Hindlimb muscle (tissue), 1 donor: ENCODE results near the gene IGF2BP2. TPM values are rescaled to one million over a fixed set of nuclear protein-coding genes. Genes with fewer than 3 reads are reported as not detected.
A peak's percentile ranks its signal among the peaks of the same experiment; 100 is the strongest.

ENCODE experiments used
- DNase-seq: peaks from one replicate; pipeline ENCODE4 v3.0.0-alpha.2; 2013
- polyA plus RNA-seq: library from polyadenylated mRNA; unstranded; fragments of 120-200 nt; gene quantifications from one replicate; pipeline ENCODE4 v1.2.1, GENCODE V29; 2013; ENCODE audit not compliant: insufficient read length

The IGF2BP2 gene
- polyA plus RNA-seq, 1 donor, result 41.6 TPM

DNA sequence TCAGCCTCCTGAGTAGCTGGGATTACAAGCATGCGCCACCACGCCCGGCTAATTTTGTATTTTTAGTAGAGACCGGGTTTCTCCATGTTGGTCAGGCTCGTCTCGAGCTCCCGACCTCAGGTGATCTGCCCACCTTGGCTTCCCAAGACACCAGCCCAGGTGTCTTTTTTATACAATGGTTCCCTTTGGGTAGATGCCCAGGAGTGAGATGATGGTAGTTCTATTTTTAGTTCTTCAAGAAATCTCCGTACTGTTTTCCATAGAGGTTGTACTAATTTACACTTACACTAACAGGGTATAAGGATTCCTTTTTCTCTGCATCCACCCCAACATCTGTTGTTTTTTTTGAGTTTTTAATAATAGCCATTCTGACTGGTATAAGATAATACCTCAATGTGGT lies 94.3 kb downstream of the IGF2BP2 start:
- no peak for DNase-seq

DNA sequence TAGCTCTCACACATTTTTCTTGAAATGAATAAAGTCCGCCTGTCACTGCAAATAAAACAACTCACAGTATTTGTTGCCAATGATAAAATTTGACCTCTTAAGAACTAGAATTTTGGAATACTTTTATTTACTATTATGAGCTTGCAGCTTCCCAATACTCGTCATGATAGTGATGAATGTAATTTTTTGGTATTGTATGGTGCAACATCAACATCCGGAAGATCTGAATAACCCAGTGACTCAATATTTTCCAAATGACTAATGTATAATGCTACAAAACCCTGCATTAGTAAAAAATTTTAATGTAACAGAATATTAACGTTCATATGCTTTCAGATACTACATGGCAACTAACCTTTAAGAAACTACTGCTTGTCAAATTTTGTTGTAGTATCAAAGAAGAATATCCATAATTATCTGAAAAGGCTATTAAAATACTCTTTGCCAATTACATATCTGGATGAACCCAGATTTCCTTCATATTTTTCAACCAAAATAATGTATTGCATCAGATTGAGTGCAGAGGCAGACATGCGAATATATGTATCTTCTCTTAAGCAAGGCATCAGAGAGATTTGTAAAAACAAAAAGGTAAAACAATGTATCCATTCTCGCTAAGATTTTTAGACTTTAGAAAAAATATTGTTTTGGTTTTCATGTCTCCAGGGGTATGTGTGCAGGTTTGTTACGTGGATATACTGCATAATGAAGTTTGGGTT lies 95.3 kb downstream of the IGF2BP2 start:
- no peak for DNase-seq

DNA sequence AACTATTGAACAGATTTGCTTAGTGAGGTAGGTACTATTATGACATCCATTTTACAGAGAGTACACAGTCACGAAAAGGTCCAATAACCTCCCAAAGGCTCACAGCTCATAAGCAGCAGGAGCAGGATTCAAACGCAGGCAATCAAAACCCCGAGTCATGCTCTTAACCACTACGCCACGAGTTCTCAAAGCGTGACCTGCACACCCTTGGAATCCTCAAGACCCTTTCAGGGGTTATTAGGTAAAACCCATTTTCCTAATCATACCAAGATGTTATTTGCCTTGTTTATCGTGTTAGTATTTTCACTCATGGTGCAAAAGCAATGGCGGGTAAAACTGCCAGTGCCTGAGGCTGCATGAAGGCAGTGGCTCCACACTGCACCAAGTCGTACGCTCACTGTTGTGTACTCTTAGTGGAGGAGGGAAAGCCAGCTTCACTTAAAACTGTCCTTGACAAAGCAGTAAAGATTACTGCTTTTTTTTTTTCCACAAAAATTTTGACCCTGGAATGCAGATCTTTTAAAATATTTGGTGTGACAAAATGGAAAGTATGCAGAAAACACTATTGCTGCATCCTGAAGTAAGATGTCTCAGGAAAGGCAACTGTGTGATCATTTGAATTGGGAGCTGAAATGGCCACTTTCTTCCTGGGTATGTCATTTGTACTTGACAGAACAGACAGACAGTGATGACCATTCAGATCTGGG lies 96.1 kb downstream of the IGF2BP2 start:
- no peak for DNase-seq

DNA sequence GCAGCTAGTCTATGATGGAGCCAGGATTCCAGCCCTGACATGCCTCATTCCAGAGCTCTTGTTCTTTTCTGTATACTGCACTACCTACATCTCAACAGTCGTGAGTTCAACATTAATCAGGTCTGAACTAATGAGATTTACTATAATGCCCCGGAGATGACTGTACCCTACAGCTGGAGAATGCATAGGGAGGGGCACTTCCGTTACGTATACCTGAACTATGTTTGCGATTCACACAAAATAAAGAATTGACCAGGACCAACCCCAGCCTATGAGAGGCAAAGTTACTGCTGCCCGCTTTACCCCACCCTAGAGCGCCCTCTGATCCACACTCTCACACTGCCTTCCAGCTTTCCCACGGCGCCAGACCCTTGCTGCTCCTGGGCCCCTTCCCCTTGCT lies 97.0 kb downstream of the IGF2BP2 start:
- DNase-seq, result no peak

DNA sequence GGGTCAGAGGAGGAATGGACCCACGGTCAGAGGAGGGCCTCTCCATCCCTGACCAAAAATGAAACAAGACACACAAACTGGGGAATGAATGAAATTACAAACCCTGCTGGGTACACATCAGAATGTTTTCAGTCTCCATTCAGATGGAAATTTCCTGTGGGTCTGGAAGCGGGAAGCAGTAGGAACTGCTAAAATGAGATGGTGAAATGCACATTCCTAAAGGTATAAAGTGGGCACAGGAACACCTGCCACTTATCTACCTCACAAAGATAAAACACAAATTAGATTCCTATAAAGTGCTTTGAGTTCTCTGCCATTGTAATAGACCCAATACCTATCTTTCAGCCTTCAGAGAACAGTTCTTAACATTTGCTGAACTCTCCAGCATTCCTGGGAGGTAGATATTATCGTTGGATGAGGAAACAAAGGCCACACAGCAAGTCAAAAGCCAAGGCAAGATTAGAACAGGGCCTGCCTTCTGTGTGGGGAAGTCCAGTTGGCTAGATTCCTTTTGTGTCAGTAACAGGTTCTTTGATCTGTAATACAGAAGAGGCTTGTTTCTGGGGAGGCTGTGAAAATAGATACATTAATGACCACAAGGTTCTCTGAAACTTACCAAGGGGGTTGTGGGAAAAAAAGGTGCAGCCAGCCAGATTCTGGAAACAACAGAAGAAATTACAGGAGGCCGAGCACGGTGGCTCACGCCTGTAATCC lies 98.4 kb downstream of the IGF2BP2 start:
- no peak for DNase-seq

DNA sequence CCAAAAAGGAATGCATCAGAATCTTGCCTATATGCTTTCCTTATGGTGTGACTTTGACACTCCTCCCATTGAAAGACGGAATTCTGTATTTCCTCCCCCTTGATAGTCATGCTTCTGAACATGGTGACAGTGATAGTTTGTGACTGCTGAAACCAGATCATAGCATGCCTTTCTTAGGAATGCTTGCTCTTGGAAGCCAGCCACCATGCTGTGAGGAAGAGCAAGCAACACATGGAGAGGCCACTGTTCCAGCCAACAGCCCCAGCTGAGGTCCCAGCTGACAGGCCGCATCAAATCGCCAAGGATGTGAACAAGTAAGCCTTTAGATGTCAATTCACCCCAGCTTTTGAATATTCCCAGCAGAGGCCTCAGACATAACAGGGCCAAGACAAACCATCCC lies 100.1 kb downstream of the IGF2BP2 start:
- peak; percentile 38 for DNase-seq

DNA sequence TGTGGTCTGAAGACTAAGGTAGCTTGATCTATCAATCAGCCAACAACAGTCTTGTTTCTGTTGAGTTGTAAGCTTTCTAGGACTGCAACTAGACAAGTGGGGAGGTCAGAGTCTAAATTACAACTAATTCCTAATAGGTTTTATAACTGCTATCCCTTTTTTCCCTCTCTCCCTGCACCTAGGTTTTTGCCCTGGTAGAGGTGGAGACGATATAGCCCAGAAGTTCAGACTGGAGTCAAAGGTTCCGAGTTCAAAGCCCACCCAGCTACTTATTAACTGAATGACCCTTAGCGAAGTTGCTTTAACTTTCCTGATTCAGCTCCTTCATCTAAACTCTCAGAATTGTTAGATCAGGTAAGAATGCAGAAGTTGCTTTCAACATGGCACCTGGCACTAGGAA lies 100.6 kb downstream of the IGF2BP2 start:
- no peak for DNase-seq

DNA sequence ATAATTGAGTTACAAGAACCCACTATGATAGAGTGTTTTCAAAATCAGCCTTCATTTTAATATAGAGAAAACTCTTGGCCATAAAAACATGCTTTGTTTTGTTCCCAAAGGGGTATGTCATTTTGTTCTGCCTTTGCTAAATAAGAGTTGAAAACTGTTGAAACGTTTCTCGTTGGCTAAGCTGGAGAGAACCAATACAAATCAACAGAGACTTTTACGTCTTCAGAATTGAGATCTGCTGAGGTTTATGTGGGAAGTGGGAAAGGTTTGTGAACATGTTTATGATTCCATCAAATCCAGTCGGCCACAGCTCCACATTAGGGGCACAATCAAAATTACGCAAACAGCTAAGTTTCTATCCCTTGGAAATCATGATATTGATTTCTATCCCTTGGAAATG lies 102.0 kb downstream of the IGF2BP2 start:
- no peak for DNase-seq

DNA sequence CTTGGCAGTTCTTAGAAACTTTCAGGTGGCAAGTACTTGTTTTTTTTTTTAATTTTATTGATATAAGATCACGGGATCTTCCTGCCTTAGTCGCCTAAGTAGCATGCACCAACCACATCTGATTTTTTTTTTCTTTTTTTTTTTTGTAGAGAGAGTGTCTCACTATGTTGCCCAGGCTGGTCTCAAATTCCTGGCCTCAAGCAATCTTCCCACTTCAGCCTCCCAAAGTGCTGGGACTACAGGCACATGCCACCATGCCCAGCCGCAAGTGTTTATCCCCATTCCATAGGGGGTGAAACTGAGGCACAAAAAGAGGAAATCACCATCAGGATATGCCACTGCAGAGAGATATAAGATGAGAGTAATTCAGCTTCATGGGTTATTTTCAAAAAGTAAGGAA lies 102.9 kb downstream of the IGF2BP2 start:
- DNase-seq, result no peak

DNA sequence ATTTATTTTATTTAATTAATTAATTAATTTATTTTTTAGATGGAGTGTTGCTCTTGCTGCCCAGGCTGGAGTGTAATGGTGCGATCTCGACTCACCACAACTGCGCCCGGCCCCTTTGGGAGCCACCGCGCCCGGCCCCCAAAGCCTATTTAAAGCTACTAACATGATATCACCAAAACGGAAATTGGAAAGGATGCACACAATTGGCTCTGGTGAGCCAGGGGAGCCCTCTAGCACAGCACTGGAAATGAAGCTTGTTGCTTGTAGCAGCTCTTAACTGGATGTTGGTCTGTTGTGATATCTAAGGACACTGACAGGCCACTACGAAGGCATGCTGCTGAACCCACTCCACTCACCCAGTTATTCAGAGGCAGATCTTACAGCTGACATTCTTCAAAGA lies 104.5 kb downstream of the IGF2BP2 start:
- DNase-seq, result no peak

DNA sequence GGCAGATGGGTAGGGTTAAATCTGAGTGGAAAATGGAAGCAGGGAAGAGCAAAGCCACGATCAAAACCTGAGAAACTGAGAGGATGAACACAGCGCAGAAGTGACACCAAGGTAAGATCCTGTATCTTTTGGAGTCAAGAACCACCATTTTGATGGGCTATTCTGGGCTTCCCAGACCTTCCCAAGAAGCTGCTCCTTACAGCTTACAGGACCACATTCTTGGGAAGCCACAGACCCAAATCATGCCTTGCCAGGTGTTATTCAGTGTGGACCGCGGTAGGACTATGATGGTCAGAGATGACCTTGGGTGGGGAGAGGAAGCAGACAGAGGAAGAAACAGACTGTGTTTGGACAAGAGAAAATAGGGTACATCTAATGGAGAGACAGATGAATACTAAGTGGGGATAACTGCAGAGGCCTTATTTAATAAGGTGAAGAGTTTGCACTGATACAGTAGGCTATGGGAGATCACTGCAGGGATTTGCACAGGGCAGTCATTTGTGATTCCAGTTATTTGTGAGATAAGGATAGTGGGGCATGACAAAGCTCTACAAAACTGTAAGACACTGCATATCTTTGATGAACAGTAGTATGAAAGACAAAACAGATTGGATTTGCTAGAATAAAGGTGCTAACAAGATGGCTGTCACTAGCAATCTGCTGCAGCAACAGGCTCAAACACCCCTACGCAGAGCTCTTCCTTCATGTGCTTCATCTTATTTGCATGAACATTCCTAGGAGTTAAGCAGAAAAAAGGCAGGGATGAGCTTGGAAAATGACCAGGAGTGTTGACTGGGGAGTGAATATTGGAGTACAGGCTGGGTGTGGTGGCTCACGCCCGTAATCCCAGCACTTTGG lies 105.9 kb downstream of the IGF2BP2 start:
- no peak for DNase-seq

DNA sequence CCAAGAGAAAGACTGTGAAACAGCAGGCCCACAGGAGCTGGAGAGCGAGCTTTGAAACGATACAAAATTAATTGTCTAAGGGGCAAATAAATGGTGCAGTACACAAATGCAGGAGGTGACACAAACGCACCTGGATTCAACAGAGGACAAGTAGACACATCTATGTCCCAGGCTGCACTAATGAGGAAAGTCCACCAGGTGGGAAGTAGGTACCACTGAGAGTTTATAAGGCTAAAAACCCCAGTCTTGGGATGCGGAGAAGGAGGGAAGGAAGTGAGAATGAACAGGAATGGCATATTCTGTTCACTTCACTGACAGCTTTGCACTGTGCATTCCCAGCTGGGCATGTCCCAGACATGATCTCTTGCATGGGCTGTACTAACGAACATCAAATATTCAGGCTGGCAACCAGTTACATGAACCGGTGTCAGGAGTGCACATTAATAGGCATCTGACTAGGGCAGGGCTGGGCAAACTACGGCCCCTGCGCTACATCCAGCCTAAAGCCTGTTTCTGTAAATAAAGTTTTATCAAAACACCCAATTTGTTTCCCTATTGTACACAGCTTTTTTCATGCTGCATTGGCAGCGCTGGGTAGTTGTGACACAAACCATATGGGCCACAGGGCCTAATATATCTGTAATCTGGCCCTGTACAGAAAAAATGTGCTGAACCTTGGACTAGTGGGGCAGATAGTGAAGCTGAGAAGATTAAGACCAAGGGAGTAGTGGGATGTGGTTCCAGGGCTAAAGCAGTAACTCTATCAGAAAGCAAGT lies 107.0 kb downstream of the IGF2BP2 start:
- DNase-seq, result no peak

DNA sequence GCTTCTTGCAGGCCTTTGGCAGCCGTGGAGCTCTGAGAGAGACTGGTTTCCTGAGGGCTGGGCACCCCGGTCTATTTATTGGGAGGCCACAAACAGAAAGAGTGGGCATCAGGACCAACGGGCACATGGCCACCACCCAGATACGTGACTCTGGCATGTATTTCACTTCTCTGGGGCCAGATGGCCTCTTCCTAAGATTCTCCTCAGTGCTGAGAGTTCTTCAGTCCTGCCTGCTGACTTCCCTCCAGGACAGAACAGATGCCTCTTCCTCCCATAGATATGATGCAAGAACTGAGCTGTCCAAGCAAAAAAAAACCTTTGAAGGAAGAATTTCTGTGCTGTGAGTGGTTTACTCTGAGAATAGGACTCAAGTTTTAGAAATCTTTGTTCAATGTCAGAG lies 107.7 kb downstream of the IGF2BP2 start:
- peak; percentile 37 for DNase-seq

DNA sequence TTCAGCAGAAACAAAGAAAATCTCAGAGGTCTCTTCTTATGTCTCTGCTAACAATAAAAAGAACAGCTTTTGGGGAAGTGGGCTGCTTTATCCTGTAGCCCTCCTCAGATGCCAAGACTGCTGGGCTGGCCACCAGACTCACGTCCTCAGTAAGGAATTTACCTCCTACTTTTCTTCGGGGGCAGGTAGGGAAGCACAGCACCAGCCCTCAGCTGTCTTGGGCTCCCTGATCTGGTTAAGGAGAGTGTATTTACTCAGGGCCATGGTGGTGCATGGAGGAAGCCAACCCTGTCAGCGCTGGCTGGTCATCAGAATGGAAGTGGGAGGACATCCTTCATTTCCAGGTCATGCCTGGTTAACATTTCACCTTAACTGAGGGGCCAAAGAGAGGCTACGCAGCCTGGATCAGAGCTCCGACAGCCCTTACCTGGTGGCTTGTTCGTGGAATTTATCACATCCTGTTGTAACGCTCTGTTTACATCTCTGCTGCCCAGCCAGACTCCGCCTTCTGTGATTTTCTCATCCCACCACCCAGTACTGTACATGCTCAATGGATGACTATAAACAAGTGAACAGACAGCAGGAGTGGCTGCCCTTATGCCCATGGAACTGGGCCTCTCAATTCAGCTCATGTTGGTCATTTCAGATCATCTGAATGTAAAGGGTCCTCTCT lies 108.3 kb downstream of the IGF2BP2 start:
- no peak for DNase-seq

DNA sequence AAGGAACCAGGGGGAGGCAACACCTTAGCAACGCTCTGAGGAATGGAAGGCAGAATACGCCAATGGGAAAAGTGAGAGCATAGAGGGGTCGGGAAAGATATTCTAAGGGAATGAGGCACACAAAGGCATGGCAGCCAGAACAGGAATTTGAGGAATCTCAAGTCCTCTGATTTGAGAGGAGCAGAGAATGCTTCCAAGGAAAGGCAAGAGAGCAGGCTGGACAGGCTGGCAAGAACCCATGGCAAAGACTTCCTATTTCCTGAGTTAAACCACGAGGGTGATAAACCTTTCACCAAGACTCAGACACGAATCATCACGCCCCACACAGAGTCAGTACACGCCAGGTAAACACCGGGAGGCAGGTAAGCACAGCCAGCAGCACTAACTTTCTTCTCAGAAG lies 109.8 kb downstream of the IGF2BP2 start:
- no peak for DNase-seq

DNA sequence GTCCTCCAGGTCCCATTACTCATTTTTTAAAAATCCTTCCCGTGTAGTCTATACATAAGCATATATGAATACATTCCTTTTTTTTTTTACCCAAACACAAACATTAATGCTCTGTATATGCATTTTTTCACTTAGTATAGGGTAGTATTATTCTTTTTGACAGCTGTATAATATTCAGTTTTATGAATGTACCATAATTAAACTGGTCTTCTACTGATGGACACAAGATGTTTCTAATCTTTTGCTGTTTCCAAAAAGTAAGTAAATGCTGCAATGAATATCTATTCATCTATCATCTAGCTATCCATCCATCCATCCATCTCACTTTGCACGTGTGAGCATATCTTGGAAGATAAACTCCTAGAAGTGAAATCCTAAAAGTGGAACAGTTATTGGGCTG lies 110.8 kb downstream of the IGF2BP2 start:
- no peak for DNase-seq

DNA sequence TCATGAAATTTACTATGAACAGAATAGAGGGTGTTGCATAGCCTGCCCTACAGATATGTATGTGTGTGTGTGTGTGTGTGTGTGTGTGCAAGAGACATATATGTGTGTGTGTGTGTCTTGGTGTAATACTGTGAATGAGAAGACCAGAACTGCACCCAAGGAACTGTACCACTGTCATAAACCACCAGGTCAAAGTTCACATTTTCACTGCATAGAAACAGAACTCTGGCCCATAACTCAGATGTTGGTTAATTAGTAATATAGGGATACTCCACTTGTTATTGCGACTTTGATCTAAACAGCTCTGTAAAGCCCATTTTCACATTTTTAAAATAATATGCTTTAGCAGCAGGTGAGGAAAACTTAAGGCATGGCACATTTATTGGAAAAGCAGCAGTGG lies 111.8 kb downstream of the IGF2BP2 start:
- DNase-seq, result no peak

DNA sequence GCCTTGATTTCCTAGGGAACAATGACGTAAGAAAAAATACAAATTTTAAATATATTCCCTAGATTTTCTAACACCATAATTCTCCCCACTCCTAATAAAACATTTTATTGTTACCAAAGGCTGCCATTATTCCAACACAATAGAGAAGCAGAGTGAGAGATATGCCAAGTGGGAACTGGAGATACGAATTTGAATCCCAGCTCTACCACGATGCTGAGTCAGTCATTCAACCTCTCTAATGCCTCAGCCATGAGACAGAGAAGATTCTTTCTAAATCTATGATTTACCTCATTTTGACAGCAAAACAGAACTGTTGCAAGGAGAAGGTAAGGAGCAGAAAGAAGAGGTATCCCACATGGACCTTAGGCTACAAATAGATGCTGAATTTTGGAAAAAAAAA lies 112.5 kb downstream of the IGF2BP2 start:
- DNase-seq, result no peak

DNA sequence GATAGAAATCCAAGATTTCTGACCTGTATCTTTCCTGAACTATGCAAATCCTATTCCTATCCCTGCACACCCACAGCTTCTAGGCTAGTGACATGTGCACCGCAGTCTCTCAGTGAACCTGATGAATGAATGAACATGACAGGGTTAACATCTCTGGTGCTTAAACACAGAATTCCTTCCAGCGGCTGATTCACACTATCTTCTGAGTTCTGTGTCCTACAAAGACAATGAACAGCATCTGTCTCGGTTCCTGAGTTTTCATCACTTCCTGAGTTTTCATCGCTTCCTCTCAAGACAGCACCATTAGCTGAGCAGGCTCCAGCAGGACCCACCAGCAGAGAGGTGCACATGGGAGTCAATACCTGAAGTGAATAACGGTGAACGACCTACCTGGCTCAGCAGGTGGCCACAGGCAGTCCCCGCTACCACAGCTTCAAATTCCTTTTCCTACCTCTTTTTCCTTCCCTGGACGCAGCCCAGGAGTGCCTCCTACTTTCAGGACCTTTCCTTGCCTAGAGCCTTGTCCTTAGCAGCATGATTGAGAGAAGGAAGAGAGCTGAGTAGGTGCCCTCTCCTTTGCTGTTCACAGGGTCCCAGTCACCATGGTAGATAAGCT lies 113.5 kb downstream of the IGF2BP2 start:
- no peak for DNase-seq

DNA sequence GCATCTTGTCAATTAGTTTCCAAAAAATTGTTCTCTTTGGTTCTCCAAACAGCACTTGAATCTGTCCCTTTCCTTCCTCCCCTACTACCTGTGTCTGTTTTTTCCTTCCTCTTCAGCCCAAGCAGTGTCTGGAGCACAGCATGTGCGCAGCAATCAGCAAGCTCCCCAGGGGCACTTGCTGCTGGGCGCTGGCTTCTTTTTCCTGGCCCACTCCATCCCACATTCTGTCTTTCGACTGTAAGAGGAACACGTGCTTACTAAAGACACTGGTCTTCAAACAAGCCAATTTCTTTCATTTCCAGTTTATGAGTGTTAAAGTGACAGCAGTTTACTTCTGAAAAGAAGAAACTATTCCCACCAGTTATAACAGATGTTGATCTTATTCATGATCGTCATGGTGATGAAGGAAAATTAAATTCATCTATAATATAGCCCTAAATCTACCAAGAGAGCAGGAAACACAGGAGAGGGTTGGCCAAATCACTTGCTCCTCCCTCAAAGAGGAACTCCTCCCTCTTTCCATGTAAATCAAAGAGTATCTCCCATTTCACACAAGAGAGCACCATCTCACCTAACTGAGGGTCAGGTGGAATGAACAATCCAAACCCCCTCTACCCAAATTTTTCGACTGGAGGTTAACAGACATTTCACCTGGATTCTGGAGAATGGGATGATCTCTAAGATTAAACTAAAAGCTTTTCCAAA lies 115.4 kb downstream of the IGF2BP2 start:
- DNase-seq, result no peak
